HEK293 (cell line): Measurements from ENCODE around the gene RTCA.
A peak's percentile ranks its signal among the peaks of the same experiment; 100 is the strongest.

Experiments used
- CTCF ChIA-PET: fragments of 350-600 bp; formaldehyde crosslinking; extraction: SDS; loops from one replicate; lab custom pipeline; 2021; ENCODE audit warnings: antibody characterized with exemption; lab: Yijun Ruan, JAX
- POLR2A ChIA-PET: fragments of 300-600 bp; formaldehyde crosslinking; extraction: SDS; loops from one replicate; lab custom pipeline; 2020; ENCODE audit warnings: antibody characterized with exemption, inconsistent platforms; lab: Yijun Ruan, JAX
- H3K27ac ChIP-seq: fragments of 200-500 bp; sonication (Bioruptor generic); 2 replicates; pipeline ENCODE4 v1.5.1; 2014; ENCODE audit warnings: low read depth, low read length, control low read depth, inconsistent platforms; ENCODE audit errors: extremely low read depth
- H3K36me3 ChIP-seq, 2 experiments: fragments of 200-500 bp in 1 of 2; sonication (Bioruptor generic) in 1 of 2; 1 replicate in 1 of 2; 2 replicates in 1 of 2; pipeline ENCODE4 v1.5.1; 2014 to 2017; ENCODE audit warnings: inconsistent platforms in 2 of 2, low read length in 2 of 2; ENCODE audit not compliant: control insufficient read depth in 2 of 2, insufficient read depth in 1 of 2
- H3K4me1 ChIP-seq: fragments of 200-500 bp; sonication (Bioruptor generic); 2 replicates; pipeline ENCODE4 v1.5.1; 2014; ENCODE audit warnings: mild to moderate bottlenecking, low read length, inconsistent platforms; ENCODE audit not compliant: control insufficient read depth, insufficient read depth
- H3K4me3 ChIP-seq: 2 replicates; pipeline ENCODE4 v1.5.1; 2011; ENCODE audit warnings: low read depth, mild to moderate bottlenecking, control low read depth, low read length, moderate library complexity
- H3K9me3 ChIP-seq: fragments of 200-500 bp; sonication (Bioruptor generic); 2 replicates; pipeline ENCODE4 v1.5.1; 2014; ENCODE audit warnings: low read depth, low read length, inconsistent platforms; ENCODE audit not compliant: control insufficient read depth, insufficient read depth
- TRIM28 ChIP-seq: IDR thresholded peaks from 2 replicates; pipeline ENCODE4 v1.6.1; 2011; ENCODE audit warnings: low read length, control low read depth, borderline replicate concordance
- ZNF121 ChIP-seq: fragments of 450-650 bp; formaldehyde crosslinking; IDR thresholded peaks from 2 replicates; pipeline ENCODE4 v1.5.1; 2016; ENCODE audit warnings: missing biosample characterization, missing genetic modification characterization
- ZNF169 ChIP-seq: fragments of 450-650 bp; formaldehyde crosslinking; IDR thresholded peaks from 2 replicates; pipeline ENCODE4 v1.5.1; 2016; ENCODE audit warnings: missing biosample characterization, missing genetic modification characterization
- ZNF175 ChIP-seq: fragments of 450-650 bp; formaldehyde crosslinking; IDR thresholded peaks from 2 replicates; pipeline ENCODE4 v1.5.1; 2016; ENCODE audit warnings: missing biosample characterization, missing genetic modification characterization
- ZNF24 ChIP-seq: fragments of 450-650 bp; formaldehyde crosslinking; IDR thresholded peaks from 2 replicates; pipeline ENCODE4 v1.5.1; 2016; ENCODE audit warnings: missing biosample characterization, missing genetic modification characterization
- ZNF37A ChIP-seq: fragments of 450-650 bp; IDR thresholded peaks from 2 replicates; pipeline ENCODE4 v1.5.1; 2018; ENCODE audit warnings: missing biosample characterization, missing genetic modification characterization
- ZNF394 ChIP-seq: fragments of 450-650 bp; formaldehyde crosslinking; IDR thresholded peaks from 2 replicates; pipeline ENCODE4 v1.5.1; 2016; ENCODE audit warnings: missing biosample characterization, missing genetic modification characterization, mild to moderate bottlenecking, moderate library complexity, borderline replicate concordance
- ZNF416 ChIP-seq: fragments of 450-650 bp; formaldehyde crosslinking; IDR thresholded peaks from 2 replicates; pipeline ENCODE4 v1.5.1; 2016; ENCODE audit warnings: missing biosample characterization, missing genetic modification characterization
- ZNF473 ChIP-seq: fragments of 450-650 bp; formaldehyde crosslinking; IDR thresholded peaks from 2 replicates; pipeline ENCODE4 v1.5.1; 2017; ENCODE audit warnings: missing biosample characterization, missing genetic modification characterization
- ZNF510 ChIP-seq: fragments of 450-650 bp; formaldehyde crosslinking; IDR thresholded peaks from 2 replicates; pipeline ENCODE4 v1.5.1; 2018; ENCODE audit warnings: mild to moderate bottlenecking, missing genetic modification characterization, missing biosample characterization; ENCODE audit not compliant: insufficient replicate concordance
- ZNF585B ChIP-seq: fragments of 450-650 bp; formaldehyde crosslinking; IDR thresholded peaks from 2 replicates; pipeline ENCODE4 v1.5.1; 2016; ENCODE audit warnings: missing biosample characterization, missing genetic modification characterization
- ZNF610 ChIP-seq: fragments of 450-650 bp; formaldehyde crosslinking; IDR thresholded peaks from 2 replicates; pipeline ENCODE4 v1.5.1; 2016; ENCODE audit warnings: missing biosample characterization, missing genetic modification characterization, borderline replicate concordance
- ZNF777 ChIP-seq: fragments of 450-650 bp; formaldehyde crosslinking; IDR thresholded peaks from 2 replicates; pipeline ENCODE4 v1.5.1; 2017; ENCODE audit warnings: missing biosample characterization, missing genetic modification characterization, borderline replicate concordance
- ZNF785 ChIP-seq: fragments of 450-650 bp; formaldehyde crosslinking; IDR thresholded peaks from 2 replicates; pipeline ENCODE4 v1.5.1; 2016; ENCODE audit warnings: missing biosample characterization, missing genetic modification characterization
- TF ChIP-seq, protein P1 (sequence below): fragments of 450-650 bp; formaldehyde crosslinking; IDR thresholded peaks from 2 replicates; pipeline ENCODE4 v1.5.1; 2016; ENCODE audit warnings: missing biosample characterization, missing genetic modification characterization, borderline replicate concordance

Gene RTCA

DNA sequence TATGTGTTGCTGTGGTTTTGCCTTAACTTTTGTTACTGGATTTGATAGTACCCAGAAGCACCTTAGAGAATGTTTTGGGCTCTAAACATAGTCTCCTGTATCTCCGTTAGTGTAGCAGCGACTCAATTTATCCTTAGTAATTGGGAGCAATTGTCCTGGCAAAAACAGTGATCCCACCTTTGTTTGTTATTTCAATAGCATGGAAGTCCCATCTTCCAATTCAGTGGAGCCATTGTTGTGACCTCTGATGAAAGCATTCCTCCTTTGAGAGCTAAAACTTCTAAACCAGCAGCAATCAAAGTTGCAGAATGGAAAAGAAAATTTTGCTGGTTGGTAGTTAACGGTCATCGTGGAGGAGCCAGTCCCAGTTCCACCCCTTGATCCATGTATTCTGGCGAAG lies 34.7 kb downstream of the RTCA start:
- Histone ChIP-seq H3K4me3 (no peak overlapping the region), H3K27ac (no peak overlapping the region), H3K36me3 (no peaks in the 10 kb centered on the region), H3K9me3 (no peaks in the 10 kb centered on the region), H3K4me1 (no peaks in the 10 kb centered on the region)
- TF ChIP-seq ZNF473 (tag by site-specific recombination) (no peak), ZNF610 (tag by site-specific recombination) (no peak), ZNF510 (tag by site-specific recombination) (no peak), ZNF777 (no peak), ZNF394 (tag by site-specific recombination) (no peak), ZNF37A (tag by site-specific recombination) (no peak), ZNF175 (no peak)
- ChIA-PET POLR2A (interaction anchor here (1.1 kb wide), 1 partner anchor 51 kb away, joined by 3 read pairs; the partner anchor contains the start of gene DBT), CTCF (no interaction called here)

DNA sequence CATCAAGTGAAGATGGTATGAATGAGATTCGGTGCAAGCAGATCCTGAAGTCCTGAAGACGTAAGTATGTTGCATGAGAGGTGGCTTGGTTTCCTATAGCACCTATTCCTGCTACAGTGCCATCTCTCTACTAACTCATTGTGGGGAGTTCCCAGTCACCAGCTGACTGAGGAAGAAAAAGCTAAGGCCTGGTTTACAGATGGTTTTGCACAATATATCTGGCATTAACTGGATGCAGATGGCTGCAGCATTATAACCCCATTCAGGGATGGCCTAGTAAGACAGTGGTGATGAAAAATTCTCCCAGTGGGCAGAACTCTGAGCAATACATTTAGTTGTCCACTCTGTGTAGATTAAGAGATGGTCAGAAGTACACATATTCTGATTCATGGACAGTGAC lies 36.7 kb downstream of the RTCA start:
- CTCF ChIA-PET: no interaction called here
- POLR2A ChIA-PET: no interaction called here
- Histone ChIP-seq H3K27ac (no peak overlapping the region), H3K4me1 (no peaks in the 10 kb centered on the region), H3K36me3 (no peaks in the 10 kb centered on the region), H3K9me3 (no peaks in the 10 kb centered on the region), H3K4me3 (no peak overlapping the region)
- no peak for TF ChIP-seq TRIM28
- no peak for TF ChIP-seq ZNF785 (tag by site-specific recombination)
- no peak for TF ChIP-seq ZNF169
- no peak for TF ChIP-seq ZNF121 (tag by site-specific recombination)
- no peak for TF ChIP-seq ZNF416 (tag by site-specific recombination)
- TF ChIP-seq ZNF24 (tag by site-specific recombination): no peak
- TF ChIP-seq, protein P1, sequence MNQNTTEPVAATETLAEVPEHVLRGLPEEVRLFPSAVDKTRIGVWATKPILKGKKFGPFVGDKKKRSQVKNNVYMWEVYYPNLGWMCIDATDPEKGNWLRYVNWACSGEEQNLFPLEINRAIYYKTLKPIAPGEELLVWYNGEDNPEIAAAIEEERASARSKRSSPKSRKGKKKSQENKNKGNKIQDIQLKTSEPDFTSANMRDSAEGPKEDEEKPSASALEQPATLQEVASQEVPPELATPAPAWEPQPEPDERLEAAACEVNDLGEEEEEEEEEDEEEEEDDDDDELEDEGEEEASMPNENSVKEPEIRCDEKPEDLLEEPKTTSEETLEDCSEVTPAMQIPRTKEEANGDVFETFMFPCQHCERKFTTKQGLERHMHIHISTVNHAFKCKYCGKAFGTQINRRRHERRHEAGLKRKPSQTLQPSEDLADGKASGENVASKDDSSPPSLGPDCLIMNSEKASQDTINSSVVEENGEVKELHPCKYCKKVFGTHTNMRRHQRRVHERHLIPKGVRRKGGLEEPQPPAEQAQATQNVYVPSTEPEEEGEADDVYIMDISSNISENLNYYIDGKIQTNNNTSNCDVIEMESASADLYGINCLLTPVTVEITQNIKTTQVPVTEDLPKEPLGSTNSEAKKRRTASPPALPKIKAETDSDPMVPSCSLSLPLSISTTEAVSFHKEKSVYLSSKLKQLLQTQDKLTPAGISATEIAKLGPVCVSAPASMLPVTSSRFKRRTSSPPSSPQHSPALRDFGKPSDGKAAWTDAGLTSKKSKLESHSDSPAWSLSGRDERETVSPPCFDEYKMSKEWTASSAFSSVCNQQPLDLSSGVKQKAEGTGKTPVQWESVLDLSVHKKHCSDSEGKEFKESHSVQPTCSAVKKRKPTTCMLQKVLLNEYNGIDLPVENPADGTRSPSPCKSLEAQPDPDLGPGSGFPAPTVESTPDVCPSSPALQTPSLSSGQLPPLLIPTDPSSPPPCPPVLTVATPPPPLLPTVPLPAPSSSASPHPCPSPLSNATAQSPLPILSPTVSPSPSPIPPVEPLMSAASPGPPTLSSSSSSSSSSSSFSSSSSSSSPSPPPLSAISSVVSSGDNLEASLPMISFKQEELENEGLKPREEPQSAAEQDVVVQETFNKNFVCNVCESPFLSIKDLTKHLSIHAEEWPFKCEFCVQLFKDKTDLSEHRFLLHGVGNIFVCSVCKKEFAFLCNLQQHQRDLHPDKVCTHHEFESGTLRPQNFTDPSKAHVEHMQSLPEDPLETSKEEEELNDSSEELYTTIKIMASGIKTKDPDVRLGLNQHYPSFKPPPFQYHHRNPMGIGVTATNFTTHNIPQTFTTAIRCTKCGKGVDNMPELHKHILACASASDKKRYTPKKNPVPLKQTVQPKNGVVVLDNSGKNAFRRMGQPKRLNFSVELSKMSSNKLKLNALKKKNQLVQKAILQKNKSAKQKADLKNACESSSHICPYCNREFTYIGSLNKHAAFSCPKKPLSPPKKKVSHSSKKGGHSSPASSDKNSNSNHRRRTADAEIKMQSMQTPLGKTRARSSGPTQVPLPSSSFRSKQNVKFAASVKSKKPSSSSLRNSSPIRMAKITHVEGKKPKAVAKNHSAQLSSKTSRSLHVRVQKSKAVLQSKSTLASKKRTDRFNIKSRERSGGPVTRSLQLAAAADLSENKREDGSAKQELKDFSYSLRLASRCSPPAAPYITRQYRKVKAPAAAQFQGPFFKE (tag by site-specific recombination): no peak

DNA sequence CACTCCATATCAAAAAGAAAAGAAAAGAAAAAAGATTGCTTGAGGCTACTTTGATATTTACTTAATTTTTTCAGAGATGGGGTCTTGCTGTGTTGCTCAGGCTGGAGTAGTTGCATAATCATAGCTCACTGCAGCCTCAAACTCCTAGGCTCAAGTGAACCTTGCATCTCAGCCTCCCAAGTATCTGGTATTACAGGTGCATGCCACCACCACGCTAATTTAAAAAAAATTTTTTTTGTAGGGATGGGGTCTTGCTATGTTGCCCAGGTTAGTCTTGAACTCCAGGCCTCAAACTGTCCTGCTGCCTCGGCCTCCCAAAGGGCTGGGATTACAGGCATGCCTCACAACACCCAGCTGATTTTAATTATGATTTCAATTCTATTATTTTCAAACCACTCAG lies 38.2 kb downstream of the RTCA start:
- Histone ChIP-seq H3K36me3 (no peaks in the 10 kb centered on the region), H3K4me1 (no peaks in the 10 kb centered on the region), H3K27ac (no peak overlapping the region), H3K4me3 (no peak overlapping the region), H3K9me3 (no peaks in the 10 kb centered on the region)
- TF ChIP-seq ZNF585B (no peak), ZNF121 (tag by site-specific recombination) (peak; percentile 88)
- POLR2A ChIA-PET: no interaction called here
- CTCF ChIA-PET: no interaction called here
